HG02798 (cell line): Measurements from ENCODE around the gene FAM13C.

Experiments
- ATAC-seq: cut with Tn5 transposase; IDR thresholded peaks from one replicate; pipeline ENCODE4 v1.9.1; 2021; ENCODE audit warnings: mild to moderate bottlenecking; ENCODE audit not compliant: unreplicated experiment, poor library complexity

FAM13C gene

DNA sequence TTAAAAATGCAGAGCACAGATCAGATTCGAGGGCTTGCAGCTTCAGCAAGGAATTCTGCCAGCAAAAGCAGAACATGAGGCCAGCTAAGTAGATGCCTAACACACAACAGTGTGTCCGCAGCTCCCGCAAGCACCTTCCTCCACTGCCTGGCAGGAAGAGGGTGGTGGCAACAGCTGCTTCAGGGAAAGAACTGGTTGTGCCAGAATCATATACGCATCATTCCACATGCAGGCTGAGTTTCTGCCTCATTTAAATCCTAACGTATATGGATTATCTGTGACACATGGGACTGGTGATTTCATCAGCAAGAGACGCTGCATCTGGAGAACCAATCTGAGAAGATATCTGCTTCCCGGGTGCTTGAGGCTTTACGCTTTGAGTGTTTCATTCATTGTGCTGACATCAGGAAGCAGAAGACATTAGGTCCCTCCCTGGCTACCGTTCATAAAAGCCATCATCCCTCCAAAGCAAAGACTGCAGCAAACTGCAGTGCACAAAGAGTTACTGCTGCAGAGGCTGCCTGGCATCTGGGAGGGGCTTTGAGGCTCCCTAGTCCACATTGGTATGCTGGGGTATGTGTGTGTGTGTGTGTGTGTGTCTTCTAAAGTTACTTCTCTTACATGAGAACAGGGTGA lies 78.8 kb downstream of the FAM13C start:
- ATAC-seq = no peak

DNA sequence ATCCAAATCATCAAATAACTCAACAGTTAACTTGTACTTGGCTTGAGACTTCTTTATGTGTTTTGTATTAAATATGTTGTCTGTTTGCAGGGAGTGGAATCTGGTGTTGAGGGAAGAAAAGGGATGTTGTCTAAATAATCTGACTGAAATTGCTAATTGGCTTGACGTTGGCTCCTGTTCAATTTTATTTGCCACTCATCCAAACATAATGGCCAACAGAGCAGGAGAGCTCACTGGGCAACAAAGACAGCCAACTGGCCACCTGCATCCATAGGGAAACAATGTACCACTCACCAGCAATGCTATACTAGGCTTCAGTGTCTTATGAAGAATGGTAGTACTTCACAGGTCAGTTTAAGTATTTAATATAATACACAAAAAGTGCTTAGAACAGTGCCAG lies 80.5 kb downstream of the FAM13C start:
- no peak for ATAC-seq

DNA sequence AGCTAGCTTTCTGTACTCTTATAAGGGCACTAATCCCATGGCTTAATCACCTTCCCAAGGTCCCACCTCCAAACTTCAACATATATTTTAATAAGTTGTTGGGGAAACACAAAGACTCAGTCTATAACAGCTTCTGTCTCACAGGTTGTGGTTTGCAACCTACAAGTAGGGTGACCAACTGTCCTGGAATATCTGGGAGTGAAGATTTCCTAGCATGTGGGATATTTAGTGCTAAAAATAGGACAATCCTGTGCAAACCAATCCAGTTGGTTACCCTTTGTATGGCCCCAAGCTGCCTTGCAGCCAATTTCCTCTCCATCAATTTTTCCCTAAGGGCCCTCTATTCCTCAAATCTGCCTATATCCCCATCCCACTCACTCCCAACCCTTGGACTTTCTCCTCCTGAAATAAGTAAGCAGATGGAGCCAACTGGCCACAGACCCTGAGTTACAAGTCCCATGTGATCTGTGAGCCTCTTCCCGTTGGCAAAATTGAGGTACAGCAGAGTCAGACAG lies 82.3 kb downstream of the FAM13C start:
- no peak for ATAC-seq

DNA sequence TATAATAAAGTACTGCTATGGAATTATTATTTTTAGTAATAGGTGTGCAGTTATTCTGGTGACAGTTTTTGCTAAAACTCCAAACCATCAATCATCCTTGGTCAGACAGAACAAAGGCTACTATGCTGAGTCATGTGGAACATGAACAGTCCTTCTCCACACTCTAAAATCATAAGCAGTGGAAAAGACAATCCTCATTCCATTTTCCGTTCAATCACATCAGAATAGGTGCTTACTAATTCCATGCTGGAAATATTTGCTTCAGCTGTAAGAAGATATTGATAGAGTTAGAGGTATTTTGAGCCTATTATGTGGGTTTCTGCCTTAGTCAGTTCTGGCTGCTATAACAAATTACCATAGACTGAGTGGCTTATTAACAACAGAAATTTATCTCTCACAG lies 82.9 kb downstream of the FAM13C start:
- no peak for ATAC-seq

DNA sequence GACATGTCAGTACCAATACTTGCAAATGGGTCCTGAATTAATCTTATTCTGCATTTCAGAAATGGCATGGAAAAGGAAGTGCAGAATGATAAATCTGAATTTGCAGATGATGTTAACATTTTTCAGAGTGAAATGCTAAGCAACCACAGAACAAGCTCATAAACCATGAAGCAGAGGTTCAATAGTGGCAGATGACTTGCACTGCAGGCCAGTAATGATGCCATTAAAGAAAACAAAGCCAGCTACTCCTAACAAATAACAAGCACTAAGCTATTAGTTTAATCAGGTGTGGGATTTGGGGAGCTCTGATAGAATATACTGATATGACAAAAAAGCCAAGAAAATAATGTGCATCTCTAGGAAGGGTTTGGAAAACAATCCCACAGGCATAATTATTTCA lies 85.4 kb downstream of the FAM13C start:
- no peak for ATAC-seq

DNA sequence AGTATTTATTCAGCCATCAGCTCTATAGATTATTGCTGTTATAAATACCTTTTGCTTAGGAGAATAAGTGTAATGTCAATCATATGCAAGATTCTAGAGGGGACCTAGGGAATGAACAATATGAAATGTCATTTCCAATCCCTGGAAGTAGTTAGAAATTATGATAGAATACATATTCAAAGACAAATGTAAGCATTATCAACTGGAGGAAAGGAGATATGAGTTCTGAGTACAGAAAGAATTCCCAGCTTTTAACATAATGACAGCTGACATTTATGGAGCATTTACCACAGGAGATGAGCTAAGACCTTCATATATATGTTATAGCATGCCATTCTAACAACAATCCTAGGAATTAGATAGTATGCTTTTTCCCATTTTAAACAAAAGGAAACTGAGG lies 86.2 kb downstream of the FAM13C start:
- ATAC-seq = no peak

DNA sequence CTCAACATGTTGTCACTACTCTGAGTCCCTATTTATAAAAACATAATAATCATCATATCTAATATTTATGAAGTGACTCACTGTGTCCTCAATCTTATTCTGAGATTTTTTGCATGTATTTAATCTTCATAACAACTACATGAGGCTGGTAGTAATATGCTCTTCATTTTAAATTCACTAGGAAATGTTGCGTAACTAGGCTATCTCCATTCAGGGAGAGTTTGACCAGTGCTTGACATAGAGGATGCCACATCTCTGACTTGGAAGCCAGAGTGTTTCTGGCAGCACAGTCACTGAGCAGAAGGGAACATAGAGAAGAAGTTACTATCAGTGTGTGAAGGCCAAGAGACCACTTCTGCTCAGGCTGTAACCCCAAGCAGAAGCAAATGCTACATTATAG lies 88.9 kb downstream of the FAM13C start:
- ATAC-seq = no peak

DNA sequence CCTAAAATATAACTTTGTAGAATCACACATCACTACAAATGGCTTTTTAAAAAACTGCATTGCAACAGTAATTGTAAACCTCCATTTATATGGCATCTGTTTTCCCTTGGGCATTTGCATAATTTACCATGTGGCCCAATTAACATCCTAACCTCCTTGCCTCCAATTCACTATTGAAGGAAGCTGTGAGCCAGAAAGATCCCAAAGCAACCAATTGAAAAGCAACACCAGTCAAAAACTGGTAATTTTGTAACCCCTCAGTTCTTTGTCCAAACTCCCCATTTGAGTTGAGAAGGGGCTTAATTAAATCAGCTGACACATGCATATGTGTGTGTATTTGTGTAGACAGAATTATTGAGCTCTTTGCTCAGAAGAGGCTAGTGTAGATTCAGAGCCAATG lies 90.3 kb downstream of the FAM13C start:
- ATAC-seq = no peak

DNA sequence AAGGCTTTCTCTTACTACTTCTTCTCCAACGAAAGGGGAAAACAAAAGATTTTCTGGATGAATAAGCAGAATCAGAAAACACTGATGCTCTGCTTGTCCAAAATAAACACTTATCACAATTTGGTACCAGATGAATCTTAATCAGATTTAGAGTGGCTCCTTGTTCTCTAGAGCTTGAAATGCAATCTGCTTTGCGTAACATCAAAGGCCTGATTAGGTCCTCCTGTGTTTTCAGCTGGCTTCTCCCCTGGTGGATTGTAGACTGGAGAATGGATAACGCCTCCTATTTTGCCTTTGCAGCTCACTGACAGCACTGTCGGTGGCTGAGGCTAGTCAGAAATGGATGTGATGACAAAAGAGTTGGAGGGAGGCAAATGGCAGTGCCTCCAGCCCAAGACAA lies 91.2 kb downstream of the FAM13C start:
- ATAC-seq = no peak

DNA sequence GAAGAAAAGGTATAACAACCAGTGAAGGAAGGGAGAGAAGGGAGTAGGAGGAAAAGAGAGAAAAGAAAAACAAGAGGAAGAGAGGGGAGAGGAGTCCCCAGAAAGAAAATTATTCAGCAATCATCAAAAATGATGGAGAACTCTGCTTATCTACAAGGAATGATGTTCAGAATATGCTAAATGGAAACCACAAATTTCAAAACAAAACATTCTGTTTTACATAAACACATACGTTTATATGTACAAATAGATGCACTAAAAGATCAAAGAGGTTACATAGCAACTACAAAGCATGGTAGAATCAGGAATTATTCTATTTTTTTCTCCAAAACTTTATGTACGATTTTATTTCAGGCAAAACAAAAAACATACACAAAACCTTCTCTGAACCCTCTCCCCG lies 91.9 kb downstream of the FAM13C start:
- no peak for ATAC-seq

DNA sequence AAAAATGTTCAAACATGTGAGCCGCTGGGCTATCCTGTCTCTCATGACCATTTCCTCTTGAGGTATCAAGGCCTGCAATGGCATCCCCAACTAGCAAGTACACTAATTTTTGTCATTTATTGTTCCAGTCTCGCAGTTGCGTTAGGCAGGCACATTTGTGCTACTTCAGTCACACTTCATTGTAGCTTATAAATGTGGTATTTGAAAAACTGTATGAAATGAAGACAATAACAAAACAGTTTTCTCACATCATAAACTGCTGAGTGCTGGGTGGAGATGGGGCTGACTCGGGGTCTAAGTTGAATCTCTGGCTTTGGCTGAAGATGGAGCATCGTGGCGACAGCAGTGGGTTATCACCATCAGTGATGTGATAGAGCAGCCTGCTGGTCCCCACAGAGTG lies 92.7 kb downstream of the FAM13C start:
- no peak for ATAC-seq

DNA sequence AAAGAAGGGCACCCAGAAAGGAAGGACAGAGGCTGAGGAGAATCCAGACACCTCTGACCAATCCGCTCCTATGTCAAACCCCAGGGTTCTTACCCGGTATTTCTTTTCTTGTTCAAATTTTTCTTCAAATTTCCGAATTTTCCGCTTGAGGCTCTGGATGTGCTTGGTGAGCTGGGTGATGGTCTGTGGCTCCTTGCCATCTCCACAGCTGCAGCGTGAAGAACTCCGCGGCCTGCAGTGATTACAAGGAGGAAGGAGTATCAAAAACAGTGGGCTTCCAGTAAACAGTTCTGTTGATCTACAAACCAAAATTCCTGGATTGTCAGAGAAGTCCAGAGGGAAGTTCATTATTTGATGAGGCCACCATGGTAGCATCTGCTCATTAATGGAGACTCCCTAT lies 93.9 kb downstream of the FAM13C start:
- no peak for ATAC-seq

DNA sequence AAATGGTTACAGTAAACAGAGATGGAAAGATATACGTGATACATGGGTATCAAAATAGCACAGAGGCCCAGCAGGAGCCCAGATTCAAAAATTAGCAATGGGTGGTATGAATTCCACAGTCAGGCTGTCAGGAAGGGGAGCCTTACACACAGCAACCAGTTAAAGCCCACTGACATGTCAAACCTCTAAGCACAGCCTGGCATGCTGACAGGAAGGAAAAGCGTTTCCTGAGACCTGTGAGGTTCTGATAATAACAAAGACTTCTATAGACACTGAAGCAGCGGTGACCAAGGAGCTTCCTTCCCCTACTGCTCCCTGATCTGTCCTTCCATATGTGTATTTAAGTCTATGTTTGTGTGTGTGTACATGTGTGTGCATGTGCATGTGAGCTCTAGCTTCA lies 96.0 kb downstream of the FAM13C start:
- ATAC-seq = no peak

DNA sequence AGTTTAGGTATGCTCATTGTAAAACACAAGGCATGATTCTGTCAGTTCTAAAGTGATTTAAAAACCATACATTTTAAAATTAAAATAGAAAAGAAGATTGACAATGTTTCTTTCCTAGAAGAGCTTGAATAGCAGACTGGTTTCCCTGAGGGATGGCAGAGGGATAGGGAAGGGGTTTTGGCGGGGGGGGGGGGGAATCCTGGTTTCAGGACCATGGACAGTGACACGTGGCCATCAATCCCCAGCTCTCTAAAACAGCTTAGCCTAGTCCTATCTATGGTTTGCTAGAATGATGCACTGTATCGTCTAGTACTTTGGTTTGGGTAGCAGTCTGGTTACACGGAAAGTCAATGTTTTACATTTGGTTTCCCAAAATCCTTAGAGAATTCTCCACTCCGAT lies 97.2 kb downstream of the FAM13C start:
- ATAC-seq = no peak

DNA sequence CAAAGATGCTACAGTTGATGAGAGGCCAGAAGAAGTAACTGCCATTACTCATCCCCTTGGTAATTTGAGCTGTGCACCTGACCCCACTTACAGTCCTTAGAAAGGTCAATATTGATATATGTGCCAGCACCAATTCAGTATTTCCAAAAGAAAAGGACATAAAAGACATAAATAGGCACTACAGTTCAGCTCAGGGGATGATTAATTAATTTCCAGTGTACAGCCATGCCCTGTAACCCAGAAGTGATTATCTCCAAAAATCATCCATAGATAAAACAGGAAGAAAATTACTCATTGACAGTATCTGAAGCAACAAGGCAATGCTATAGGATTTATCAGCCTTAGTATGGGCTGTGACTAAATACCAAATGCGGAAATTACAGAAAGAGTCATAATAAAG lies 103.5 kb downstream of the FAM13C start:
- ATAC-seq = no peak

DNA sequence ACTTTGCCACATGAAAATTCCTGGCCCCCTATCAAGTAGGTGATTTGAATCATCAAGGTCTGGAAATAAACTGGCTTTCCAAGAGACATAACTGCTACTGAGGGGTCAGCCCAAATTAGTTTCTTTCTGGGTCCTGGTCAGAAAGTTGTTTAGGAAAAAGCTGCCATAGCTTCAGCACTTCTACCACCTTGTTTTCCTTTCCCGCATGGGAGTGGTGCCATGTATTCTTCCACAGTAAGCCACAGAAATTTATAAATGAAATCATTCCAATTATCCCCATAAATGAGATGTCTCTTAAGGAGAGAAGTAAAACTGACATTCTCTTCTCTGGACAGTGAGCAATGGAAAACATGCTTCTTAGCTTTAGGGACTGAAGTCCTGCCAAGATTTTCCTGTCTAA lies 105.1 kb downstream of the FAM13C start:
- ATAC-seq = no peak

DNA sequence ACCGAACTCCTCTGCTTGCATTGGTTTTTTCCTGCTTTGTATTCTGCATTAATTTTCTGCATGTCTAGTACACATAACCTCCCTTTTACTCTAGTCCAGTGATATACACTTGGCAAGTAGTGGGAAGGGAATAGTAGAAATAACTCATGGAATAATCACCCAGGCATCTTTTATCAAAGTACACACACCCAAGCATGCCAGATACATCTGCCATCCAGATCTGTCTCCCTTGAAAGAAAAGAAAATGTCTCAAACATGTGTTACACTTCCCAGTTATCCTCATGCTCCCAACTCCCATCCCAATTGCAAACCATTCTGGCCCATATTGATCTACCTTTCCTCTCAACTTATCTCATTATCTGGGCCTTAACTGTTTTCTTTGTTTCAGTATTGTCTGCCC lies 106.9 kb downstream of the FAM13C start:
- ATAC-seq = no peak

DNA sequence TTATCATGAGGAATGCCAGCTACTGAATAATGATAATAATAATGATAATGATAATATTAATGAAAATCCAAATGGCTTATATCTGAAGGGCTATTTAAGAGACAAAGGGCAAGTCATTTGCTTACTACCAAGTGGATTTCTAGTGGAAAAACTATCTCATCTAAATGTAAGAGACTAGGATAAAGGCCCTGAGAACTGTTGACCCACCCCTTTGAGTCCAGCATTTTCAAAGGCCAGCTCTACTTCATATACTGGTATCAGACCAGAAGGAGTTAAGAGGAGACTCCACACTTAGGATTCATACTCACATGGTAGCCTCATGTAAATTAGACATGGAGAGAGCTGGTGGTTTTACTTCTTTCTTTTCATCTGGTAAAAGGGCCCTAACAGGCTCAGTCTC lies 109.9 kb downstream of the FAM13C start:
- no peak for ATAC-seq

DNA sequence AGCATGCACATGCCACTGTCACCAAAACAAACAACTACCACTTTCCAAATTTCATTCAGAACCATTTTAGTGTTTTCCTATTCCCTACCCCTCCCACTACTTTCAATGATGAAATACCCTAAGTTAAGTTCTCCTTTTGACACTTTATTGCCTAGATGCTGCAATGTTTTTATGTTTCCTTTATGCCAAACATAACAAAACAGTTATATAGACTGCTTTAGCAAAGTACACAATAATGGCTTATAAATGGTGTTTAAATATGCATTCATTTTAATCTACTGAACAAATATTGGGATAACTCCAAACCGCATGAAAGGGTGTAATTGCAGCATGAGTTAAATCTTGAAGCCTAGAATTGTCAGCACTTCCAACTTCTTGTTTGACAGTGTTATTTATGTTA lies 116.7 kb downstream of the FAM13C start:
- ATAC-seq = no peak

DNA sequence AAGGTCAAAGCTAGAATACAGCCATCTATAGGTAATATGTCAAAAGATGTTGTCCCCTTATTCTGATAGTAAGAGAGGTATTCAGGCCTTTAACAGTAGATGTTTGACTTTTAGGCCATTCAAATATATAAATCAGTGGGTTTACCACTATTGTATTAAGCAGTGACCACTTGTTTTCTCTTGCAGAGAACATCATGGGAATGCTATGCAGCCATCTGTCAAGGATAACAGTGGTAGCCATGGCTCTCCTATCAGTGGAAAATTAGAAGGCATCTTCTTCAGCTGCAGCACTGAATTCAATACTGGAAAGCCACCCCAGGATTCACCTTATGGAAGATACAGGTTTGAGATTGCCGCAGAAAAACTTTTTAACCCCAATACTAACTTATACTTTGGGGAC lies 117.5 kb downstream of the FAM13C start:
- ATAC-seq = no peak

DNA sequence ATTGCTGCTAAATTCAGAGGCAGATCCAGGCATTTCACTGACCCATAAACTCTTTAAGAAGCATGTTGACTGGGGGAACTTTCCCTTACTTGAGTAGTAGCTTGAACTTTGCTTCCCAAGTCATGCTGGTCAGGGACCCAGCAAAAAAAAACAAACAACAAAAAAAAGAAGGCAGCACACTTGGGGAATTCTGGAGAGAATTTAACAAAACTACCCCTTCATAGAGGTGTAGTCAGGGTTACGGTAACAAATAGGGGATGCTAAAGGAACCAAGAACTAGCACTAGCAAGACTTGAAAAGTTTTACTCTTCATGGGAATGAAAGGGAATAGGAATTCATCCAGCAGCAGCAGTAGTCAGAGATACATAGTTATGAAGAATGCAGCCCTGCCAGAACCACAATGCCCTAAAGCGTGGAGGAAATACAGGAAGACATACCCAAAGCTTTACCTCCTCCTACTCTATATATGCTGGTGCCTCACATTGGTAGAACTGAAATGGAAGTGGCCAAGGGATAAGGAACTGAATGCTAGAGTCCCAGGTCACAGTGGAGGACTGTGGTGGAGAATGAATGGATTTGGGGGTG lies 118.6 kb downstream of the FAM13C start:
- no peak for ATAC-seq

DNA sequence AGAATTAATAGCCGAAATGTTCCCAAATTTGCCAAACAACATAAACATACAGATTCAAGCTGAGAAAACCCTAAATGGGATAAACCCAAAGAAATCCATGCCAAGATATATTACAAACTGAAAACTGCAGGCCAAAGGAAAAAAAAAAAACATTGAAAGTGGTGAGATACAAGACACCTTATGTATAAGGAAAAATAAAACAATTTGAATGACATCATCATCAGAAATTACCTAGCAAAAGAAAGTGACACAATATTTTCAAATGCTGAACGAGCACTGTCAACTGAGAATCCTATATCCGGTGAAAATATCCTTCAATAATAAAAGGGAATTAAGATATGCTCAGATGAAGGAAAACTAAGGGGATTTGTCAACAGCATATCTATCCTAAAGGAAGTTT lies 119.4 kb downstream of the FAM13C start:
- ATAC-seq = no peak
